ENCODE measurements around the gene NCKAP1.

DNA sequence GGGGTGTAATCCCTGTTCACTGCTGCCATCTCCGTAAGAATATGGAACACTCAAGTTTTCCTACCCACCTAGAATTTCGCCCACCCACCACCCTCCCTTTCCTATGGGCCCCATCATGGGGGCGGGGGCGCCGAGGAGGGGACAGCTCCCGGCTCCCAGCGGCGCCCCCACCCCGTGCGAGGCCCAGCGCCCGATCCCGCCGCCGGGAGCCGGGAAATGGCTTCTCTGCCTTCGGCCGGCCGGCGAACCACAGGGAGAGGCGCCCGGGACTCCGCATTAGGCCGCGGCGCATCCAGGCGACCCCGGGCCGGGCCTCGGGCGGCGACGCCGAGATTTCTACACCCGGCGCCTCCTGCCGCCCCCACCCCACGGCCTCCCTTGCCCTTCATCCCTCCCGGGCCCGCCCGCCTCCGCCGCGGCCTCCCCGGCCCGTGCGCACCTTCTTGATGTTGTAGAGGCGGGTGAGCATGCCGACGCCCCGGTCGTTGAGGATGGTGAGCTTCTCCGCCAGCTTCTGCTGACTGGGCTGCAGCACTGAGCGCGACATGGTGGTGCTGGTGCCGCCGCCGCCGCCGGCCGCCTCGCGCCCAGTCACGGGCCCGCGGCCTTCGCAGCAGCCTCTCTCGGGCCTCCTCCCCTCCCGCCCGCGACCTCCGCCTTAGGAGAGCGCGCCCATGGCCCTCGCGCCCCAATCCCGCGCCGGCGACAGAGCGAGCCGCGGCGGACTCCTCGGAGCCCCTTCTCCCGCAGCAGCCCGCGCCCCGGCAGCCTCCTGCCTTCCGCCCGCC, 510 bp downstream of the NCKAP1 start:
- TF ChIP-seq POLR2A (IDR thresholded peaks at IDR 0.05): no peak
- TF ChIP-seq, protein P1, sequence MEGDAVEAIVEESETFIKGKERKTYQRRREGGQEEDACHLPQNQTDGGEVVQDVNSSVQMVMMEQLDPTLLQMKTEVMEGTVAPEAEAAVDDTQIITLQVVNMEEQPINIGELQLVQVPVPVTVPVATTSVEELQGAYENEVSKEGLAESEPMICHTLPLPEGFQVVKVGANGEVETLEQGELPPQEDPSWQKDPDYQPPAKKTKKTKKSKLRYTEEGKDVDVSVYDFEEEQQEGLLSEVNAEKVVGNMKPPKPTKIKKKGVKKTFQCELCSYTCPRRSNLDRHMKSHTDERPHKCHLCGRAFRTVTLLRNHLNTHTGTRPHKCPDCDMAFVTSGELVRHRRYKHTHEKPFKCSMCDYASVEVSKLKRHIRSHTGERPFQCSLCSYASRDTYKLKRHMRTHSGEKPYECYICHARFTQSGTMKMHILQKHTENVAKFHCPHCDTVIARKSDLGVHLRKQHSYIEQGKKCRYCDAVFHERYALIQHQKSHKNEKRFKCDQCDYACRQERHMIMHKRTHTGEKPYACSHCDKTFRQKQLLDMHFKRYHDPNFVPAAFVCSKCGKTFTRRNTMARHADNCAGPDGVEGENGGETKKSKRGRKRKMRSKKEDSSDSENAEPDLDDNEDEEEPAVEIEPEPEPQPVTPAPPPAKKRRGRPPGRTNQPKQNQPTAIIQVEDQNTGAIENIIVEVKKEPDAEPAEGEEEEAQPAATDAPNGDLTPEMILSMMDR (IDR thresholded peaks at IDR 0.05): no peak
